ENCODE results near the gene HBG2. TPM values are rescaled to one million over a fixed set of nuclear protein-coding genes. Genes with fewer than 3 reads are reported as not detected.

The HBG2 gene
- total and polyA plus RNA-seq, 9 of the 15 experiments (the other 6 are each of a cell fraction or from before 2014, with no cell fraction given) = 1,626 to 58,619 (median 10,515) TPM

DNA sequence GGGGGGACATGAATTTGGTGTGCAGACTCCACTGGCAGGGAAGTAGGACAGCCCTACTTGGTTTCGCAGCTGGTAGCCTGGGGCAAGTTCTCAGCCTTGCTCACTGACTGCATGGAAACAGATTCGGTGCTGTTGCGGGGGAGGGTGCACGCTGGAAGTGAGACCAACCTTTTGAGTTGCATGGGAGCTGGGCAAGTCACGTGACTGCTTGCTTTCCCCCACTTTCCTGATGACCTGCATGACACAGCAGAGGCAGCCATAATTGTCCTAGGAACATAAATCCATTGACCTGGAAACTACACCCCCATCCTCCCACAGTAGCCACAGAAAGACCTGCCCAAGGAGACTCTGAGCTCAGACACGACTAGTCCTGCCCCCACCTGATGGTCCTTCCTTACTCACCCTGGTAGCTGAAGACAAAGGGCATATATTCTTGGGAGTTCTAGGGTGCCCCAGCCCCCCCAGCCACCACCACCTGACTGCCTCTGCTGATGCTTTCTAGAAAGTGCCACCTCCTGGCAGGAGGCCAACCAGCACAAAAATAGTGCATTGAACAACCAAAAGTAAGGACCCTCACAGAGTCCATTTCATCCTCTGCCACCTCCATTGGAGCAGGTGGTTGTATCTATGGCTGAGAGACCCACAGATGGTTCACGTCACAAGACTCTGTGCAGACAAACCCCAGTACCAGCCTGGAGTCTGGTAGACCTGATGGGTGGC, 4.1 kb upstream of the HBG2 start:
- peak overlapping the region; percentile 39 for H3K4me2 ChIP-seq (ENCODE audit: insufficient read depth, low read length)
- H3K27me3 ChIP-seq (ENCODE audit: control insufficient read depth in 2 of 2, insufficient read depth in 2 of 2, low read length in 2 of 2) = no peaks in the 10 kb centered on the region
- no peak overlapping the region for H3K4me3 ChIP-seq
- intact Hi-C loops (cut with micrococcal nuclease) = no loop called here
- peak overlapping the region; percentile 41 for H2AFZ ChIP-seq (ENCODE audit: low read depth, low read length)
- peak overlapping the region; percentile 56 for H3K27ac ChIP-seq (ENCODE audit: extremely low read depth, low read depth, low read length)
- ATAC-seq (peak; percentile 8), FAIRE-seq (peak; percentile 57), DNase-seq (ENCODE audit: extremely low read depth in 1 of 4, low spot score in 3 of 4) (peak; percentile 40 to 89 (median 48))
- POLR2A ChIA-PET = interaction anchor here (1.4 to 3.7 kb wide), 4 partner anchors 9 to 22 kb away, joined by 3 to 31 read pairs (median 10); partner anchors contain the start of gene HBE1
- peak overlapping the region in 1 of 2 experiments; percentile 81; a peak in 3 of 4 replicates for H3K9ac ChIP-seq (ENCODE audit: insufficient read depth in 1 of 2, low read depth in 2 of 2, low read length in 2 of 2)
- in situ Hi-C loops (cut with MboI) = no loop called here
- peaks cover 6% of the 10 kb centered on the region; the same call in 1 of the 3 replicates for H3K36me3 ChIP-seq (ENCODE audit: control insufficient read depth, insufficient read depth, low read length)
- WGBS (ENCODE audit: insufficient coverage, low coverage, missing lambda C conversion rate) = 8% methylated on average over 4 of the region's 7 CpGs
- peaks cover 29% of the 10 kb centered on the region for H3K79me2 ChIP-seq (ENCODE audit: control insufficient read depth, insufficient read depth, low read length)
- H4K20me1 ChIP-seq (replicated peaks; ENCODE audit: control insufficient read depth, insufficient read depth, low read length) = peaks cover 4% of the 10 kb centered on the region; the same call in 1 of the 2 replicates
- H3K4me1 ChIP-seq (replicated peaks in 1 of 2; ENCODE audit: control insufficient read depth in 2 of 2, insufficient read depth in 2 of 2, low read length in 2 of 2) = peaks cover 25 to 40% of the 10 kb centered on the region in 2 experiments
- no TSS peak for BruUV-seq (replicated peaks)
- no peaks in the 10 kb centered on the region for H3K9me3 ChIP-seq (replicated peaks; ENCODE audit: control insufficient read depth, insufficient read depth, low read depth, low read length)
- H3K9me1 ChIP-seq (ENCODE audit: control insufficient read depth, insufficient read depth, low read length) = no peaks in the 10 kb centered on the region
- CTCF ChIA-PET (ENCODE audit: low intra/inter-chr PET ratio) = no interaction called here
- peak; percentile 77 for TF ChIP-seq MEIS2 (IDR thresholded peaks at IDR 0.05; ENCODE audit: partially characterized antibody)
- TF ChIP-seq ZNF518B (CRISPR knock-in tag; IDR thresholded peaks at IDR 0.05) = no peak
- no peak for TF ChIP-seq ZNF134 (CRISPR knock-in tag; conservative IDR thresholded peaks at IDR 0.05)
- no peak for TF ChIP-seq KAT7 (CRISPR knock-in tag; IDR thresholded peaks at IDR 0.05; ENCODE audit: borderline replicate concordance)
- TF ChIP-seq ELF2 (CRISPR knock-in tag; IDR thresholded peaks at IDR 0.05) = no peak
- TF ChIP-seq JUND (IDR thresholded peaks at IDR 0.05; ENCODE audit: borderline replicate concordance, low read depth, low read length) = peak; percentile 61; the same call in 1 of the 2 replicates
- TF ChIP-seq JUND (tag; IDR thresholded peaks at IDR 0.05; ENCODE audit: borderline replicate concordance, low read depth, low read length) = no peak
- no peak for TF ChIP-seq POLR3G (IDR thresholded peaks at IDR 0.05; ENCODE audit: extremely low read depth, insufficient read length, insufficient replicate concordance)
- TF ChIP-seq ZNF764 (CRISPR knock-in tag; IDR thresholded peaks at IDR 0.05; ENCODE audit: low read depth) = no peak
- TF ChIP-seq THRA (IDR thresholded peaks at IDR 0.05) = no peak
- no peak for TF ChIP-seq KHSRP (IDR thresholded peaks at IDR 0.05)
- TF ChIP-seq MCM3 (IDR thresholded peaks at IDR 0.05) = no peak
- no peak for TF ChIP-seq ZNF444 (CRISPR knock-in tag; IDR thresholded peaks at IDR 0.05)
- TF ChIP-seq, protein P1, sequence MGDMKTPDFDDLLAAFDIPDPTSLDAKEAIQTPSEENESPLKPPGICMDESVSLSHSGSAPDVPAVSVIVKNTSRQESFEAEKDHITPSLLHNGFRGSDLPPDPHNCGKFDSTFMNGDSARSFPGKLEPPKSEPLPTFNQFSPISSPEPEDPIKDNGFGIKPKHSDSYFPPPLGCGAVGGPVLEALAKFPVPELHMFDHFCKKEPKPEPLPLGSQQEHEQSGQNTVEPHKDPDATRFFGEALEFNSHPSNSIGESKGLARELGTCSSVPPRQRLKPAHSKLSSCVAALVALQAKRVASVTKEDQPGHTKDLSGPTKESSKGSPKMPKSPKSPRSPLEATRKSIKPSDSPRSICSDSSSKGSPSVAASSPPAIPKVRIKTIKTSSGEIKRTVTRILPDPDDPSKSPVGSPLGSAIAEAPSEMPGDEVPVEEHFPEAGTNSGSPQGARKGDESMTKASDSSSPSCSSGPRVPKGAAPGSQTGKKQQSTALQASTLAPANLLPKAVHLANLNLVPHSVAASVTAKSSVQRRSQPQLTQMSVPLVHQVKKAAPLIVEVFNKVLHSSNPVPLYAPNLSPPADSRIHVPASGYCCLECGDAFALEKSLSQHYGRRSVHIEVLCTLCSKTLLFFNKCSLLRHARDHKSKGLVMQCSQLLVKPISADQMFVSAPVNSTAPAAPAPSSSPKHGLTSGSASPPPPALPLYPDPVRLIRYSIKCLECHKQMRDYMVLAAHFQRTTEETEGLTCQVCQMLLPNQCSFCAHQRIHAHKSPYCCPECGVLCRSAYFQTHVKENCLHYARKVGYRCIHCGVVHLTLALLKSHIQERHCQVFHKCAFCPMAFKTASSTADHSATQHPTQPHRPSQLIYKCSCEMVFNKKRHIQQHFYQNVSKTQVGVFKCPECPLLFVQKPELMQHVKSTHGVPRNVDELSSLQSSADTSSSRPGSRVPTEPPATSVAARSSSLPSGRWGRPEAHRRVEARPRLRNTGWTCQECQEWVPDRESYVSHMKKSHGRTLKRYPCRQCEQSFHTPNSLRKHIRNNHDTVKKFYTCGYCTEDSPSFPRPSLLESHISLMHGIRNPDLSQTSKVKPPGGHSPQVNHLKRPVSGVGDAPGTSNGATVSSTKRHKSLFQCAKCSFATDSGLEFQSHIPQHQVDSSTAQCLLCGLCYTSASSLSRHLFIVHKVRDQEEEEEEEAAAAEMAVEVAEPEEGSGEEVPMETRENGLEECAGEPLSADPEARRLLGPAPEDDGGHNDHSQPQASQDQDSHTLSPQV (IDR thresholded peaks at IDR 0.05) = peak; percentile 92
